ENCODE measurements around the gene BEND5. TPM values are rescaled to one million over a fixed set of nuclear protein-coding genes. Genes with fewer than 3 reads are reported as not detected.

The BEND5 gene
- total and polyA plus RNA-seq, 7 donors: 0.84 to 3.7 (median 1.6) TPM

GRCh38 chr1:48726557-48727215 lies 50.0 kb downstream of the BEND5 start:
- Histone ChIP-seq H3K27me3 (ENCODE audit: insufficient read depth in 3 of 3, low read length in 2 of 3) (no peaks in the 10 kb centered on the region), H3K36me3 (ENCODE audit: insufficient read depth in 1 of 2, low read depth in 1 of 2) (peaks cover 0 to 17% of the 10 kb centered on the region in 2 donors), H3K4me1 (peaks cover 5% of the 10 kb centered on the region), H3K9me3 (no peaks in the 10 kb centered on the region), H3K4me3 (no peak overlapping the region), H3K27ac (no peak overlapping the region)
- intact Hi-C loops (cut with DNase I): no loop called here
- TF ChIP-seq CTCF (IDR thresholded peaks at IDR 0.05): no peak
- no peak for DNase-seq
- no peak for ATAC-seq
- 76 to 93% (median 86%) methylated on average over 4 of the region's 4 CpGs for WGBS, 3 donors

GRCh38 chr1:48726139-48726538 lies 50.6 kb downstream of the BEND5 start:
- WGBS, 3 donors: 94 to 98% (median 96%) methylated on average over 2 of the region's 2 CpGs
- Histone ChIP-seq H3K4me3 (no peak overlapping the region), H3K9me3 (no peaks in the 10 kb centered on the region), H3K4me1 (peaks cover 5% of the 10 kb centered on the region), H3K27ac (no peak overlapping the region), H3K36me3 (ENCODE audit: insufficient read depth in 1 of 2, low read depth in 1 of 2) (peaks cover 0 to 17% of the 10 kb centered on the region in 2 donors), H3K27me3 (ENCODE audit: insufficient read depth in 3 of 3, low read length in 2 of 3) (no peaks in the 10 kb centered on the region)
- DNase-seq: no peak
- no peak for TF ChIP-seq CTCF (IDR thresholded peaks at IDR 0.05)
- no peak for ATAC-seq
- intact Hi-C loops (cut with DNase I): no loop called here

- Histone ChIP-seq H3K4me1 (peaks cover 5% of the 10 kb centered on the region), H3K4me3 (no peak overlapping the region), H3K9me3 (no peaks in the 10 kb centered on the region), H3K36me3 (ENCODE audit: insufficient read depth in 1 of 2, low read depth in 1 of 2) (peaks cover 0 to 17% of the 10 kb centered on the region in 2 donors), H3K27ac (no peak overlapping the region), H3K27me3 (ENCODE audit: insufficient read depth in 3 of 3, low read length in 2 of 3) (no peaks in the 10 kb centered on the region)
- 59 to 76% (median 60%) methylated on average over 5 of the region's 5 CpGs for WGBS, 3 donors
- no peak for ATAC-seq
- intact Hi-C loops (cut with DNase I): no loop called here
- DNase-seq: no peak
- TF ChIP-seq CTCF (IDR thresholded peaks at IDR 0.05): no peak
These were observed 51.2 kb downstream of the BEND5 start for GRCh38 chr1:48725341-48726046.

- ATAC-seq (no peak), DNase-seq (no peak)
- H3K4me1 ChIP-seq: peaks cover 5% of the 10 kb centered on the region
- TF ChIP-seq CTCF (IDR thresholded peaks at IDR 0.05): no peak
- no peaks in the 10 kb centered on the region for H3K9me3 ChIP-seq
- intact Hi-C loops (cut with DNase I): no loop called here
- no peak overlapping the region for H3K27ac ChIP-seq
- no peak overlapping the region for H3K4me3 ChIP-seq
- H3K36me3 ChIP-seq (ENCODE audit: insufficient read depth in 1 of 2, low read depth in 1 of 2): no peaks in the 10 kb centered on the region
- no peaks in the 10 kb centered on the region for H3K27me3 ChIP-seq (ENCODE audit: insufficient read depth in 3 of 3, low read length in 2 of 3)
These were observed 55.8 kb downstream of the BEND5 start for GRCh38 chr1:48720929-48721328.

All from psoas muscle (tissue), 8 donors.